ENCODE results near the gene RPS6KA6.

DNA sequence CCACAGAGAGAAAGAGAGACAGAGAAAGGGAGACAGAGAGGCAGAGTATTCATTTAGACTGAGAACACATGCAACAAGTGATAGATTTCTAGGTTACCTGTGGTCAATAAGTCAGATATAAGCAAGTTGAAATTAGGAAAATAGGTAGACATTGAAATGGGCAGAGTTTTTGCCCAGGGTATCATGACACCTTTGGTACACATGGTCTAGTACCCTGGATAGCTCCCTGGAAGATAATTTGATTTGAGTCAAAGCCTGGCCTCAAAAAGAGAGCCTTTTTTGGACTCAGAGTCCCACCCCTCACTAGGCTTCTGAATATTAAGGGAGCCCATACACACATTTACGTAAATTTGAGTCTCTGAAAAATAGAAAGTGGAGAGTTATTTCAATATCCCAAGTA is 4.0 kb upstream of the RPS6KA6 start:
- no peak for TF ChIP-seq EZH2 (IDR thresholded peaks at IDR 0.05; ENCODE audit: insufficient read depth, low read length)
- TF ChIP-seq, protein P1, sequence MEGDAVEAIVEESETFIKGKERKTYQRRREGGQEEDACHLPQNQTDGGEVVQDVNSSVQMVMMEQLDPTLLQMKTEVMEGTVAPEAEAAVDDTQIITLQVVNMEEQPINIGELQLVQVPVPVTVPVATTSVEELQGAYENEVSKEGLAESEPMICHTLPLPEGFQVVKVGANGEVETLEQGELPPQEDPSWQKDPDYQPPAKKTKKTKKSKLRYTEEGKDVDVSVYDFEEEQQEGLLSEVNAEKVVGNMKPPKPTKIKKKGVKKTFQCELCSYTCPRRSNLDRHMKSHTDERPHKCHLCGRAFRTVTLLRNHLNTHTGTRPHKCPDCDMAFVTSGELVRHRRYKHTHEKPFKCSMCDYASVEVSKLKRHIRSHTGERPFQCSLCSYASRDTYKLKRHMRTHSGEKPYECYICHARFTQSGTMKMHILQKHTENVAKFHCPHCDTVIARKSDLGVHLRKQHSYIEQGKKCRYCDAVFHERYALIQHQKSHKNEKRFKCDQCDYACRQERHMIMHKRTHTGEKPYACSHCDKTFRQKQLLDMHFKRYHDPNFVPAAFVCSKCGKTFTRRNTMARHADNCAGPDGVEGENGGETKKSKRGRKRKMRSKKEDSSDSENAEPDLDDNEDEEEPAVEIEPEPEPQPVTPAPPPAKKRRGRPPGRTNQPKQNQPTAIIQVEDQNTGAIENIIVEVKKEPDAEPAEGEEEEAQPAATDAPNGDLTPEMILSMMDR (IDR thresholded peaks at IDR 0.05; ENCODE audit: insufficient read depth, low read depth, low read length): no peak
